ENCODE results near the gene HRCT1.

- no peak for TF ChIP-seq CTCF (conservative IDR thresholded peaks at IDR 0.05; ENCODE audit: low read depth, low read length)
- TF ChIP-seq EZH2 (IDR thresholded peaks at IDR 0.05; ENCODE audit: borderline replicate concordance, low read depth, low read length, poor library complexity, severe bottlenecking), result no peak
Observed at GRCh38 chr9:35906923-35907699, 1.1 kb downstream of the HRCT1 start.
